NCI-H345 treated with DMSO at 0.1 percent for 48 hours (cell line): Measurements from ENCODE around the gene MRPL53.
"Not testable (repeated sequence)": the region's sequence is repeated elsewhere in the genome, so short reads cannot be mapped to it uniquely, and the experiment has no call there.

Source experiments
- DNase-seq: peaks from one replicate; lab custom pipeline; 2025; ENCODE audit not compliant: unreplicated experiment; lab: John Stamatoyannopoulos, UW

Gene MRPL53

GRCh38 chr2:74502720-74503505 is 30.4 kb upstream of the MRPL53 start:
- DNase-seq, result no peak

DNA sequence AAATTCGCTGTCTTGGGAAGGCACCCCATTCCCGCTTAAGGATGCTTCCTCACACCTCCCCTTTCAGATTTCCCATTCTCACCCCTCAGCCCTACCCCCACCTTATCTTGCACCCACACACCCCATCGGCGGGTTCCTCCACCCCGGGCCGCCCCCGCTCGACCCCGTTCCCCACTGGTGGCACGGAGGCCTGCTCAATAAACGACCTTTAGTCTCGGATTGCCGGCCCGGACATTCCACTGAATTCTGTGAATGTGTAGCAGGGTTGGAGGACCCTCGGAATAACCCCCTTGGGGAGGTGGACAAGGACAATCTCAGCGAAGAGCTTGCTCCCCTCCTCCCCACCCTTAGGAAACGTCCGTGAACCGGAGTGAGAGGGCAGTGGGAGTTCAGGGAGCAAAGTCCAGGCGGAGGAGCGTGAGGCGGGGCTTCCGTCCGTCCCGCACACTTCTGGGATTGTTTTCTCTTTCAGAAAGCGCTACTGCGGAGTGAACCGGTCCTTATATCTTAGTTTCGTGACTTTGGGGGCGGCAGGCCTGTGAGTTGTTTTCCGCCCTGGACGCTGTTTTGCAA is 29.8 kb upstream of the MRPL53 start:
- DNase-seq, result no peak

DNA sequence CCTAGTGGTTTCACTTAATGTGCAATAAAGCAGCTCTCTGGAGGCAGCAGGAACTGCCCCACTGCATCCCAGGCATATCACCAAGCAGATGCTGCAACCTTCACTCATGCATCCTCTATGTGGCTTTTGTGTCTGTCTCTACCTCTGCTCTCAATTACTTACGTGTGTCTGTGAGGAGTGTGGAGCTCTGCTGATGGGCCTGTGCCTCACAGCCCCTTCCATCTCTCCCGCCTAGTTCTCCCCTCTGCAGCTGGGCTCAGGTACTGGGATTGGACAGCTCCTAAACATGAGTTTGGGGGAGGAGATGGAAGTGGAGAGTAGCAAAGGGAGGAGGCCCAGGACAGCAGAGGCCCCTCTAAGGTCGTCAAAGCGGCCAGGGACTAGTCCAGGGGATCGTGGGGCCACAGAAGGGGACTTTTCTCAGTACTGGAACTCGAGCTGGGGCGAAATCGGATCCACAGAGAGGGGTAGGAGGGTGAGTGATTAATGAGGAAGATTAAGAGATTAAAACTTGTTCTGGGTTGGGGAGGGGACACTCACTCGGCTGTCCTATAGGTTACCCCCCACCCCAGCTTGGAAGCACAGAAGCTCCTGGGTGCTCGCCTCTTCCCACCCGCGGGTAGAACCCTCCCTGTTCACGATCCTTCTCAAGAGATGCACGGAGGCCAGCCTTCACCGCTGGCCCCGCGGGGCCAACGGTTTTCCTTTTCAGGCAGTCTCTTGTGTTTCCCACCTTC is 29.0 kb upstream of the MRPL53 start:
- no peak for DNase-seq

- DNase-seq, result no peak
These were observed 28.1 kb upstream of the MRPL53 start for GRCh38 chr2:74500578-74500946.

DNA sequence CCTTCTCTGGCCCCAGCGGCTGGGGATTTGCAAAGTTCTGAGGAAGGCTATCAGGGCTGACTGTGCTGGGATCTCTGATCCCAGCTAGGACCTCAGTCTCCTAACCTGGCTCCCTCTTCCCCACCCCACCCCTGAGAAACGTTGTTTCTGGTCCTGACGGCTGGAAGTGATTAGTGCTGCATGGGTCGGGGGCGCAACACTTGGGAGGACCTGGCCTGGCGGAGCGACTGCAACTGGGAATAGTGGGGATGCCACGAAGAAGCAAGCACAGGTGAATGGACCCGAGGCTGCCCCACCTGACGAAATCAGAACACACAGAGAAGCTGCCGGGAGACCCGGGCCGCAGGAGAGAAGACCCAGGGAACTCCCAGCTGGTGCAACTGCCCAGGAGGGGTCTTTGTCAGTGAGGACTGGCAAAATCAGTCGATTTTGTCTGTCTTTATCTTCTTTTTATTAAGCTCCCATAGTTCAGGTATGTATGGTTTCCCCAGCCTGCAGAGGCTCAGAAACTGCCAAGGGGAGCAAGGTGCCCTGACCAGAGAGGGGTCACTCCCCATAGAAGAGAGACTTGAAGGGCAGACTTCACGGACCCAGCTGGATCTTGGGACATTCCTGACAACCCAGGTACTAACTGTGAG is 27.6 kb upstream of the MRPL53 start:
- DNase-seq, result no peak

- DNase-seq, result no peak
These were observed 26.9 kb upstream of the MRPL53 start, which contains the start of gene LBX2 for GRCh38 chr2:74499267-74499939. Gene LBX2 (minus strand): TSS chr2:74499603. CDS start chr2:74499537, 66 bp downstream.

GRCh38 chr2:74498500-74499266 is 26.2 kb upstream of the MRPL53 start:
- no peak for DNase-seq

DNA sequence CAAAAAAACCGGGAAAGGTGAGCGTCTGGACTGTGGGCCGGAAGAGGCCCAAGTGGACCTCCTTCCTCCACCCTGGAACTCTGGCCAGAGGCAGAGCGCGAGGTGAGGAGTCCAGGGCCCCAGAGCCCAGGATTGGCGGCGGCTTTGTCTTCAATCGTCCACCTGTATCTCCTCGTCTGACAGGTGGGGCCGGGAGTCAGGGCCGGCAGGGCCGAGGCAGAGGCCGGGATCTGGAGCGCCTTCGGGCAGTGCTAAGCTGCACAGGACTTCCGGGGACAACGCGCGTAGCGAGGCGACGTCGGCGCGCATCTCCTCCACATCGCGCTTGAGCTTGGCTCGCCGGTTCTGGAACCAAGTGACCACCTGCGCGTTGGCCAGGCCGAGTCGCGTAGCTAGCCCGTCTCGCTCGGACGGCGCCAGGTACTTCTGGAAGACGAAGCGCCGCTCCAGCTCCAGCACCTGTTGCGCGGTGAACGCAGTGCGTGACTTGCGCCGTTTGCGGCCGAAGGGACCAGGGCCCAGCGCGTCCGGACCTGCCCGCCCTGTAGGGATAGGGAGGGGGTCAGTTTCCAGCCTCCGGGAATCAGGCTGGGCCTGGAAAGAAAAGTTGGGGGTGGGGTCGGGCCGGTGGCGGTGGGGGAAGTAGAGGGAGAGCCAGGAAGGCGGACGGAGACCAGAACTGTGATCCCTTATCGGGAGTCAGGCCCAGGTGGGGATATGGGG is 25.5 kb upstream of the MRPL53 start:
- no peak for DNase-seq

- no peak for DNase-seq
These were observed 24.7 kb upstream of the MRPL53 start for GRCh38 chr2:74496997-74497776.

- DNase-seq, result no peak
These were observed 23.0 kb upstream of the MRPL53 start for GRCh38 chr2:74495440-74495839.

GRCh38 chr2:74493546-74493945 is 21.1 kb upstream of the MRPL53 start:
- DNase-seq, result no peak

DNA sequence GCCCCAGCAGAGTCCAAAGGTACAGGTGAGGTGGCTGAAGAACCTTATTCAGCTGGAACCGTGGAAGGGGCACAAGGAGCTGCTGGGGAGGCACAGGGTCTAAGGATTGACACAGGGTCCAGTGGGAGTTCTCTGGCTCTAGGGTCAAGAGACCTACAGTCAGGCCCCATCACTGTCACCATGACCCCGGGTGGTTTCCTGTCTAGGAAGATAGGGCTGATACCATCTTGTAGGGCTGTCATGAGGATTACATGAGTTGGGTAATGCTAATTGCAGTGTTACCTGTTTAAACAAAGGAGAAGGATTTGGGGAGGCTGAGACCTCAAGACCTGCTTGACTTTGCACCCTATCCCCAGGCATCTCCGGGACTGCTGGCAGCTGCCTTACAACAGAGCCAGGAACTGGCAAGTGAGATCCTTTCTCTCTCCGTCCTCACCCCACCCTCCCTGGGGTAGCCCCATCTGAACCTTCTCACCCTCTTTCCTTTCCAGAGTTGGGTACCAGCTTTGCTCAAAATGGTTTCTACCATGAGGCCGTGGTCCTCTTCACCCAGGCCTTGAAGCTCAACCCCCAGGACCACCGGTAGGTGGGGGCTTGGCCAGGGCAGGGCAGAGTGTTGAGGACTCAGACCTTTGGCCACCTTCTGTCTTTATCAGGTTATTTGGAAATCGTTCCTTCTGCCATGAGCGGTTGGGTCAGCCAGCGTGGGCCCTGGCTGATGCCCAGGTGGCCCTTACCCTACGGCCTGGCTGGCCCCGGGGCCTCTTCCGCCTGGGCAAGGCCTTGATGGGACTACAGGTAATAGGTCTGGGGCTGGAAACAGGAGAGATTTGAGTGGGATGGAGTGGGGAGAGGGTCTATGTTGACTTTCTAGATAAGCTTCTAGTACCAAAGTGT is 19.4 kb upstream of the MRPL53 start:
- DNase-seq, result no peak

DNA sequence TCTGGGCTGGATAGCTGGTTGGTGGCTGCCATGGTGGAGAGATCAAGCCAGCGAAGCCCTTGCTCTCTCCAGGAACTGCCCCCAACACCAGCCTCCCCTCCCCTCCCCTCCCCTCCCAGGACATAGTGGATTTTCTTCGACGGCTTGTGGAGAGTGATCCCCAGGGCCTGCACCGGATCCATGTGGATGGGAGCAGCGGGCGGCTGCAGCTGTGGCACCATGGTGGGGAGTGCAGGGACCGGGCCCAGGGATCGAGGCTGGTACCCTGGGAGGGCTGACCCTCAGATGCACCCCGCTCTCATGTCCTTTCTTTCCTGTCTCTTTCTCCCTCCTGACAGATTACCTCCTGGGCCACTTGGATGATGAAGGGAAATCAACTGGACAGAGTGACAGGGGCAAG is 17.4 kb upstream of the MRPL53 start:
- DNase-seq, result no peak

DNA sequence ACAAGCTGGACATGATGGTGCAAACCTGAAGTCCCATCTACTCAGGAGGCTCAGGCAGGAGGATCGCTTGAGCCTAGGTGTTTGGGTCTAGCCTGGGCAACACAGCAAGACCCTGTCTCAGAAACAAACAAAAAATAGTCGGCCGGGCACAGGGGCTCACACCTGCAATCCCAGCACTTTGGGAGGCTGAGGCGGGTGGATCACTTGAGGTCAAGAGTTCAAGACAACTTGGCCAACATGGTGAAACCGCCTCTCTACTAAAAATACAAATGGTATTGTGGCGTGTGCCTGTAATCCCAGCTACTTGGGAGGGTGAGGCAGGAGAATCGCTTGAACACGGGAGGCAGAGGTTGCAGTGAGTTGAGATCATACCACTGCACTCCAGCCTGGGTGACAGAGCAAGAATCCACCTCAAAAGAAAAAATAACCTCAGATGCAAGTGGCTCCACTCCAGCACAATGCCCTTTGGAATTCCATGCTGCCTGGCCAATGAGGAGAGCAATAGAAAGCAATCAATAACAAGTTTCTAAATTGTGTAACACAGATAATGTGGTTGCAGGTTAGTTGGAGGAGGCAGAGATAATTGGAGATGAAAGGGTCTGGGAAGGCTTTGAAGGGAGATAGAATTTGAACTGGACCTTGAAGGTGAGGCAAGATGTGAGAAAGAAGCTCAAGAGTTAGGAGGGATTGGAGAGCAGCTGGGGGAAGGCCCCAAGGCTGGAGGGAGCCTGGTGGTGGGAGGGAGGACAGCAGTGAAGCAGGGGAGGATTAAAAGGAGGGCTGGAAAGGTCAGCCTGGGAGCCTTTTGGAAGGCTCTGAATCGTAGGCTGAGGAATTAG is 16.4 kb upstream of the MRPL53 start:
- no peak for DNase-seq

DNA sequence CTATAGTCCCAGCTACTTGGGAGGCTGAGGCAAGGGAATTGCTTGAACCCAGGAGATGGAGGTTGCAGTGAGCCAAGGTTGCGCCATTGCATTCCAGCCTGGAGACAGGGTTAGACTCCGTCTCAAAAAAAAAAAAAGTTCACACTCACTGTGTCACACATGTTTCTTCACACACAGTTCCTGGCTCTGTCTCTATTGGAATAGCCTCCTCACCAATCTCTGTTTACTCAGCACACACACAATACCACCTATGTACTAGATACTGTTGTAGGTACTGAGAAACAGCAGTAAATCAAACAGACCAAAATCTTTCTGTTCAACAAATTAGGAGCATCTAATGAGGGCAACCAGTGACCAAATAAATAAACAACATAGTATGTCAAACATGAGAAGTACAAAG is 13.7 kb upstream of the MRPL53 start:
- DNase-seq, result no peak

DNA sequence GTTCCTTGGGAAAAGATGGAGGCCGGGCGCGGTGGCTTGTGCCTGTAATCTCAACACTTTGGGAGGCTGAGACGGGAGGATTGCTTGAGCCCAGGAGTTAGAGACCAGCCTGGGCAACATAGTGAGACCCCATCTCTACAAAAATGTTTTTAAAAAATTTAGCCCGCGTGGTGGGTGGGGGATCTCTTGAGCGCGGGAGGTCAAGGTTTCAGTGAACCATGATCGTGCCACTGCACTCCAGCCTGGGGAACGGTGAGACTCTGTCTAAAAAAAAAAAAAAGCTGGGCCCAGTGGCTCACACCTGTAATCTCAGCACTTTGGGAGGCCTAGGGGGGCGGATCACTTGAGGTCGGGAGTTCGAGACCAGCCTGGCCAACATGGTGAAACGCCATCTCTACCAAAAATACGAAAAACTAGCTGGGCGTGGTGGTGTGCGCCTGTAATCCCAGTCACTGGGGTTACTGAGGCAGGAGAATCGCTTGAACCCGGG is 11.2 kb upstream of the MRPL53 start:
- not testable (repeated sequence) for DNase-seq
